ENCODE results near the gene STX5.
"Not testable (repeated sequence)": the region's sequence is repeated elsewhere in the genome, so short reads cannot be mapped to it uniquely, and the experiment has no call there.

STX5 gene

DNA sequence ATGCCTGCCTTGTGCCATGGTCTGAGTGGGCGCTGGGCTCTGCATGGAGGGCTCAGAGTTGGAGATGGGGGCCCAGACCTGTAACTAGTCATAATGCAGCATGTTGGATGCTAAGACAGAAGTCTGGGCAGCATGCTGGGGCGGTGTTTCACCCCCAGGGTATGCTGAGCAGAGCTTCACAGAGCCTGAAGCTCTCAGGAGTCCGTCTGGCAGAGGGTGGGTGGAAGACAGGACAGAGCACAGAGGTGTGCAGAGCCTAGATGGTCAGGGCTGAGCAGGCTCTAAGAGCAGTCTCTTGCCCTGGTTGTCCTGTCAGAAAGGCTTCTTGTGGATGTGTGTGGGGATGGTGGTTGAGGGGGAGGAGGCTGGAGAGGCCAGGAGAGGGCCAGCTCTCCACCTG is 53.4 kb downstream of the STX5 start:
- DNase-seq, result no peak

DNA sequence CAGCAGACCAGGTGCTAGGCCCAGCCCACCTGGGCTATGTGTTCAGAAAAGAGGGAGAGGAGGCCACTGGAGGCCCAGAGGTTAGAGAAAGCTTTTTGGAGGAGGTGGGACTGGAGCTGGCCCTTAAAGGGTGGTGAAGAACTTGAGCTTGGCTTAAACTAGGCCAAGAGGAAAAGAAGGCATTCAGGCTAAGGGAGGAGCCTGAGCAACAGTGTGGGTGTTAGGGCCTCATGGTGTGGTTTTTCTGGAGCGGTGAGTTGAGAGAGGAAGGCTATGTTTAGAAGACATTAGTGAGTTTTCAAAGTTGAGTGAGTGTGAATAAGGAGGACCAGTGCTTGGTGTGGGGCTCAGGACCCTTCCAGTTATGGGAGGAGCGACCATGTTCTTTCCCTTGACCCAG is 54.5 kb downstream of the STX5 start:
- no peak for DNase-seq

DNA sequence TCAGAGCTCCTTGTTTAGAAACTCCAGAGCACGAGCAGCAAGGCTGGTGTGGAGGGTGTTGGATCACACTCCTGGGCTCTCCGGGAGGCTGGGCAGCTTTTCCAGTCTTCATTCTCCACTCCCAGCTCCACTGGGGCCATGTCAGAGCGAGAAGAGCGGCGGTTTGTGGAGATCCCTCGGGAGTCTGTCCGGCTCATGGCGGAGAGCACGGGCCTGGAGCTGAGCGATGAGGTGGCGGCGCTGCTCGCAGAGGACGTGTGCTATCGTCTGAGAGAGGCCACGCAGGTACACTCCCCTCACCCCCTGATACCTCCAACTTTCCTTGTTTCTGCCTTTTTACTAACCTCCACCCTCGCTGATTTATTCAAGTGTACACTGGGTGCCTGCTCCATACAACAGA is 56.2 kb downstream of the STX5 start:
- no peak for DNase-seq

DNA sequence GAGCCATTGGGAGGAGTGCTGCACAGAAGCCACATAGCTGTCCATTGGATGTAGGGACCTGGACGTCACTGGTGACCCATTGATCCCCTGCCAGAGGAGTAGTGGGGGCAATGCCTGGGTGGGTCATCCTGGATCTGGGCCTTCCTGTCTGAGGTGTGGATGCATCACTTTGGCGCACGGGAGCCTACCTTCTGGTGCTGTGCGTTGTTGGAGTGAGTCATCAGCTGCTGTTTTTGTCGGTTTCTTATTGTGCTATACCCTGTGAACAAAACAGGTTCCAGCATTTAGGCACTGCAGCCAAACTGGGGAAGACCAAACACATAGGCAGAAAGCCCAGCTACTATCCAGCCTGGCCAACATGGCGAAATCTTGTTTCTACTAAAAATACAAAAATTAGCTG is 57.4 kb downstream of the STX5 start:
- DNase-seq, result no peak

DNA sequence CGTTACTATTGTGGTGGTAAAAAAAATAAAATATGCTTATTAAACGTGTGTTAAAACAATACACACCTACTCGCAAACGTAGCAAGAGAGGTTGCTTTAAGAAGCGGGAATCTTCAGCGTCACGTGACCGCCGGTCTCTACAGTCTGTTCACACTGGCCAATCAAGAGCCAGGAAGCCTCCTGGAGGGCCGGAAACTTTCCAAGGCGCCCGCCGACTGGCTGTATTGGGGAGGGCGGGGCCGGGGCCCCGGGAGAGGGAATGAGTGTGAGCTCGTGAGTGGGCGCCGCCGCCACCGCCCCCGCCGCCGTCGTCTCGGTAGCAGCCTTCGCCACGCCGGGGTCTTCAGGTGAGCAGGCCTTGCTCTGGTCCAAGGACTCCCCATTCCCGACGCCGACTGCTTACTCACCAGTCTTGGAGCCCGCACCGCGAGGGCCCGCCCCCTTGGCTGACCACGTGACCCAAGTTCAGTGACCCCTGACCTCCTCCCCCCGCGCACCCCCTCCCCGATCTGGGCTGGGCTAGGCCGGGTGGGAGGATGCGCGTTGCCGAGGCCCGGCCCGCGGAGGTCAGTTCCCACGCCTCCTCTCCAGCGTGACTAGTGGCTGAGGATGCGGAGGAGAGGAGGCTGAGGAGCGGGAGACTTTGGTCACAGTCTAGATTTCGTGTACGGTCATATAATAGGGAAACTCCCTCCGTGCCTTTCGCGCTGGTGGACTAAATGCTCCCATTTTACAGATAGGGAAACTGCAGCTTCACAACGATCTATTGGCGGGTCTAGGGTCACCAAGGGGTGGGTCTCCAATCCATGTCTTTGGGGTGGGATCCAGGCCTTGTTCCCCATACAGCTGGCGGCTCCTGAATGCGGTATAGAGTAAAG is 60.5 kb downstream of the STX5 start, which contains the start of gene TAF6L:
TSS of gene TAF6L (plus strand) at position 253 of the 878 bp plus-strand sequence. CDS start 4,388 bp downstream, outside the sequence.
- DNase-seq, result peak; percentile 98

DNA sequence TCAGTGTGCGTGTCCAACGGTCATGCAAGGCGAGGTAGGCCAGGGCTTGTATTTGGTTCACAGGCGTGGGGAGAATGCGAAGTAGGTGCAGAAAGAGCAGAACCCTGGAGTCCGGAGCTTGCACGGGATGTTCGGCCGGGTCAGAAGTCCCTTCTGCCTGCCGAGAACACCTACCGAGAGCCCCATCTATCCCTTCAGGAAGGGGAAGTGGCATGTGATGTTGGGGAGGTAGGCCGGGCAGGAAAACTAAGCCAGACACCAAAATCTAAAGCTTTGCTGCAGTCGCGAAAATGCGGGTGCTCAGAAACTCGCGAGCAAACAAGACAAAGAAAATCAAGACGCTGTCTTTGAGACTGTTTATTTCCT is 61.1 kb downstream of the STX5 start:
- DNase-seq, result peak; percentile 46

DNA sequence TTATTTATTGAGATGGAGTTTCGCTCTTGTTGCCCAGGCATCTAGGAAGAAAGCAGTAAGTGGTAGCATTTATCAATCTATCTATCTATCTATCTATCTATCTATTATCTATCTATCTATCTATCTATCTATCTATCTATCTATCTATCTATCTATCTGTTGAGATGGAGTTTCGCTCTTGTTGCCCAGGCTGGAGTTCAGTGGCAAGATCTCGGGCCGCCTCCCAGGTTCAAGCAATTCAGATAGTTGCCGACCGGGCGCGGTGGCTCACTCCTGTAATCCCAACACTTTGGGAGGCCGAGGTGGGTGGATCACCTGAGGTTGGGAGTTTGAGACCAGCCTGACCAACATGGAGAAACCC is 71.0 kb downstream of the STX5 start:
- not testable (repeated sequence) for DNase-seq

DNA sequence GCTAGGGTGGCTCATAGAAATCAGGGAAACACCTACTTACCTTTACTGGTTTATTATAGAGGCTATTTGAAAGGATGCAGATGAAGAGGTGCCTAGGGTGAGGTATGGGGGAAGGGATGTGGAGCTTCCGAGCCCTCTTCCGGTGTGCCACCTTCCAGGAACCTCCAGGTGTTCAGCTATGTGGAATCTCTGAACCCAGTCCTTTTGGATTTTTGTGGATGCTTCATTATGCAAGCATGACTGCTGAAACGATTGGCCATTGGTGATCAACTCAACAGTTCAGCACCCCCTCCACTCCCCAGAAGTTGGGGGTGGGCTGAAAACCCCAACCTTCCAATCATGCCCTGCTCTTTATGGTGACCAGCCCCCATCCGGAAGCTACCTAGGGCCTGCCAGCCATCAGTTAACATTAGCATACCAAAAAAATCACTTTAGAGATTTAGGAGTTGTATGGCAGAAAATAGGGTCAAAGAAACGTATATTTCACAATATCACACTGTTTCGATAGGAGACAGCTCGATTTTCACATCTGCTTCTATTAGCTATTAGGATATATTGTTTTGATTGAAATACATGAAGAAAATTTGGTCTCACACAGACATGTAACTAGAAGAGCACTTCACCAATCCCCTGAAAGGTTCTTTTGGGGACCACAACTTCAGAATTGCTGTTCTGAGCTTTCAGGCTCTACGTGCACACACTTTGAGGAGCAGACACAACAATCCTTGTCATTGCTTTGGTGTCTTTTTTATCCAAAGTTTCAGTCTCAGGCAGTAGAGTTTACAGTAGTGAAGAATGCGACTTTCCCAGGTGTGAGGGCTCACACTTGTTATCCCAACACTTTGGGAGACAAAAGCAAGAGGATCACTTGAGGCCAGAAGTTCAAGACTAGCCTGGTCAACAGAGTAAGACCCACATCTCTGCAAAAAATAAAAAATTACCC is 73.7 kb downstream of the STX5 start:
- DNase-seq, result no peak

All from activated CD4-positive, CD25-positive, alpha-beta regulatory T cell treated with anti-CD3 and anti-CD28 coated beads, Interleukin-2, amount 50 U/mL, for 72 hours (primary cell).